GM12873 (cell line): Measurements from ENCODE around the gene ABR.

Source experiments
- TF ChIP-seq, protein P1 (sequence below): IDR thresholded peaks from 2 replicates; pipeline ENCODE4 v1.5.1; 2012; ENCODE audit warnings: low read depth, mild to moderate bottlenecking, moderate library complexity, low read length, control low read depth; ENCODE audit not compliant: insufficient read depth; ENCODE audit errors: missing control alignments

The ABR gene

DNA sequence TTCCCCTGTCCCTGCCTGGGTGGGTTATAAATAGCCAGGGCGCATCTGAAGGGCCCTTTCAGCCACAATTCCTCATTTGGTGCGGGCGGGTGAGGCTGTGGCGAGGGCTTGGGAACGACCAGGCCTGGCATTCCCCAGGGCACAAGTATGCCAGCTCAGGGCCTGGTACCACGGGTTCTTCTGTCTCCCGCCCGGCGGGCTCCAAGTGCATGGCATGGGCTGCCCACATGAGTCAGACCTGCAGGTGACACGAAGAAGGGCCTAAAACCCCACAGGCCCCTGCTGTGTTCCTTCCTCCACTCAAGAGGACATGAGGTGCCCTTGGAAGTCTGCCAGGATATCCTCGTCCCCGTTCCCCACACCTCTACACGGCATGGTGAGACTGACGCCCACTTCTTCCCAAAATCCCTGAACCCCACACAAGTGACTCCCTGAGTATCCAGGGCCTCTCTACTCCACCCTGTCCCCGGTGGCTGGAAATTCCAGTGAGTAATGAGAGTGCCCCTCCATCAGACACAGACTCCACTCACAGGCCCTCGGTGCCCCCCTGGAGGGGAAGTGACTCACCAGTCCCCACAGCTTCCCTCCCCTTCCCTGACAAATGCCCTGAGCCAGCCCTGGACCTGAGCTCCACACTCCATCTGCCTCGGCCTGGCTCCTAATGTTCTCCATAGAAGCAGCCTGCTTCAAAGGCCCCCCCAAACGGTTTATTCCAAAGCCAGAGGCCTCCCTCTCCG is 68.8 kb downstream of the ABR start:
- TF ChIP-seq, protein P1, sequence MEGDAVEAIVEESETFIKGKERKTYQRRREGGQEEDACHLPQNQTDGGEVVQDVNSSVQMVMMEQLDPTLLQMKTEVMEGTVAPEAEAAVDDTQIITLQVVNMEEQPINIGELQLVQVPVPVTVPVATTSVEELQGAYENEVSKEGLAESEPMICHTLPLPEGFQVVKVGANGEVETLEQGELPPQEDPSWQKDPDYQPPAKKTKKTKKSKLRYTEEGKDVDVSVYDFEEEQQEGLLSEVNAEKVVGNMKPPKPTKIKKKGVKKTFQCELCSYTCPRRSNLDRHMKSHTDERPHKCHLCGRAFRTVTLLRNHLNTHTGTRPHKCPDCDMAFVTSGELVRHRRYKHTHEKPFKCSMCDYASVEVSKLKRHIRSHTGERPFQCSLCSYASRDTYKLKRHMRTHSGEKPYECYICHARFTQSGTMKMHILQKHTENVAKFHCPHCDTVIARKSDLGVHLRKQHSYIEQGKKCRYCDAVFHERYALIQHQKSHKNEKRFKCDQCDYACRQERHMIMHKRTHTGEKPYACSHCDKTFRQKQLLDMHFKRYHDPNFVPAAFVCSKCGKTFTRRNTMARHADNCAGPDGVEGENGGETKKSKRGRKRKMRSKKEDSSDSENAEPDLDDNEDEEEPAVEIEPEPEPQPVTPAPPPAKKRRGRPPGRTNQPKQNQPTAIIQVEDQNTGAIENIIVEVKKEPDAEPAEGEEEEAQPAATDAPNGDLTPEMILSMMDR, result no peak

DNA sequence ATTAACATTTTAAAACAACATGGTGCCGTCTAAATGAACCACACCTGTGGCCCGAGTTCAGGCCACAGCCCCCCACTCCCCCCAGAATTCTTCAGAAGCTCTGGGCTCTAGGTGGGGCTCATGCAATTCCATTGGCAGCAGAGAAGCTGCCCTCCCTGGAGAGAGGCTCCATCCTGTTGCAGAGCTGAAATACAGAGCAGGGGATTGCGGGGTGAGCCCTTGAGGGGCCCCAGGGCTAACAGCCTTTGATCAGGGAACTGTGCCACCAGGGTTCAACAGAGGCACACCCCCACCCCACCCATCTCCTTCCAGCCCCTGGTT is 69.3 kb downstream of the ABR start:
- TF ChIP-seq, protein P1, result no peak

DNA sequence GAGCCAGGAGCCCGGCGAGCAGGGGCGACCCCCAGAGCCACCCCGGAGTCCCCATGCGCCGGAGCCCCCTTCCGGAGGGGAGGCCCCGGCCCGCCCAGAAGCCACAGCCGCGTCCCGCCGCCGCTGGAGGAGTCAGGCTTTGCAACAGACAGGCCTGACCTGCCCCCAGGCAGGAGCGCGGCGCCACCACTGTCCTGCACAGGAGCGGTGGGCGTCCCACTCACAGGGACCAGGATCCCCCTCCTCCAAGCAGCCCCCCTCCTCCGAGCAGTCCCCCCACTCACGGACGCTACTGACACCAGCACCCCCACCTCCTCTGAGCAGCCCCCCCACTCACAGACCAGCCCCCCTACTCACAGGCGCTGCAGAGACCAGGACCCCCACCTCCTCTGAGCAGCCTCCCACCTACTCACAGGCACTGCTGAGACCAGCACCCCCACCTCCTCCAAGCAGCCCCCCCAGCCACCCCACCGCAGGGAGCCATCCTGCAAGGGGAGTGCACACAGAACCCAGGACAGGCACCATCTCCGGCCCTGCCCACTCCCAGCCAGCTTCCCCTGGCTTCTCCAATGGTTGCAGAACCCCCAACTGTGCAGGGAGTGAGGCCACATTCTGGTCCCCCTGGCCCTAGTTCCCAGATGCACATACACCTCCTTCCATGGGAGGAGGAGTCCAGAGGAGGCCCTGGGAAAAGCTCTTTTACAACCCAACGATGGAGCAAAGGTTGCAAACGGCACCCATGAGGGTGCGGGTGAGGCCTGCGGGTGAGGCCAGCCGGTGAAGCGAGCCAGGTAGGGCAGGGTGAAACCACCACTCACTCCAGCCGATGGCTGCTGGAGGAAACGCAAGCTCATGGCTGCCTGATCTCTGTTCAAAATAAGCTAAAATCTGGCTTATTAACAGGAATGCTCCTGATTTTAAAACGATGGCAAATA is 69.9 kb downstream of the ABR start:
- TF ChIP-seq, protein P1, result no peak

DNA sequence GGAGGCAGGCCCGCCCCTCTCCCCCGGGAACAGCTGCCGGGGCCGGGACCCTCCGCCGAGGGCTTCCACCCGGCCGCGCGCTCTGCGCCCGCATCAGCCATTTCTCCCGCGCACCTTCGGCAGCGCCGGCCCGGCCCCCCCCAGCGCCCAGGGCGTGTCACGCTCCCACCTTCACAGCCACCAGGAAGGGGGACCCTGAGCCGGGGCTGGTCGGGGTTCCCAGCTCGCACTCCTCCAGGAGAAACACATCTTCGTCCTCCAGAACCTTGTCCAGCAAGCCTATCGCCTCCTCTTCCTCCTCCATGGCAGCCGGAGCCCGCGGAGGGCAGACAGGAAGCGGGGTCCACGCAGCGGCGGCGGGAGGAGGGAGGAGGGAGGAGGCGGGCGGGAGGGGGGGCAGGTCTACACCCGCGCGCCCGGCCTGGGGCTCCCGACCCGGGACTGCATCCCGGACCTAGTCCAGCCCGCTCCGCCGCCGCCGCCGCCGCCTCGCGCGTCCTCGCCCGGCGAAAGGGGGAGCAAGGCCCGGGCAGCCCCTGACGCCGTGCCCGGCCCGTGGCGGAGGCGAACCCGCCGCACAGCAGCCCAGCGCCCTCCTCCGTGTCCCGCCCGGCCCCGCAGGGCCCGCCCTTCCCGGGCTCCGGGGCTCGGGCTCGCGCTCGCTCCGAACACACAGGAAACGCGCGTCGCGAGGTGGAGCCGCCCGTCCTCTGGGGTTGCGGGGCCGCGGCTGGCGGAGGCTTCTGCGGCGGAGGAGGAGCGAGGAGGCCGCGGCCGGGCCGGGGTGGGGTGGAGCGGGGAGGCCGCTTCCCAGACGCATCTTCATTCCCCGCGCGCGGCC is 70.8 kb downstream of the ABR start:
- TF ChIP-seq, protein P1, result no peak

DNA sequence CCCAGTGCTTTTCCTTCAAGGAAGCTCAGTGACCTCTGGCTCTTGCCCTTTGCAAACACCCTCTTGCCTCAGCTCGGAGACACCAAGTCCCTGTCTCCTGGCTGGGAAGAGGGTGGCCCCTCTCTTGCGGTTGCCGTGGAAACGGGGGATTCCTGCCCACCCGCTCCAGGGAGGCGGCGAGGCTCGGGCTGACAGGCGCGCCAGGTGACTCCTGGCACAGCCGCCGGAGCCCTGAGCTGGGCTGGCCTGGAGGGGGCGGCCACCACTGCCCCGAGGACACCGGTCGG is 71.4 kb downstream of the ABR start:
- TF ChIP-seq, protein P1, result no peak

DNA sequence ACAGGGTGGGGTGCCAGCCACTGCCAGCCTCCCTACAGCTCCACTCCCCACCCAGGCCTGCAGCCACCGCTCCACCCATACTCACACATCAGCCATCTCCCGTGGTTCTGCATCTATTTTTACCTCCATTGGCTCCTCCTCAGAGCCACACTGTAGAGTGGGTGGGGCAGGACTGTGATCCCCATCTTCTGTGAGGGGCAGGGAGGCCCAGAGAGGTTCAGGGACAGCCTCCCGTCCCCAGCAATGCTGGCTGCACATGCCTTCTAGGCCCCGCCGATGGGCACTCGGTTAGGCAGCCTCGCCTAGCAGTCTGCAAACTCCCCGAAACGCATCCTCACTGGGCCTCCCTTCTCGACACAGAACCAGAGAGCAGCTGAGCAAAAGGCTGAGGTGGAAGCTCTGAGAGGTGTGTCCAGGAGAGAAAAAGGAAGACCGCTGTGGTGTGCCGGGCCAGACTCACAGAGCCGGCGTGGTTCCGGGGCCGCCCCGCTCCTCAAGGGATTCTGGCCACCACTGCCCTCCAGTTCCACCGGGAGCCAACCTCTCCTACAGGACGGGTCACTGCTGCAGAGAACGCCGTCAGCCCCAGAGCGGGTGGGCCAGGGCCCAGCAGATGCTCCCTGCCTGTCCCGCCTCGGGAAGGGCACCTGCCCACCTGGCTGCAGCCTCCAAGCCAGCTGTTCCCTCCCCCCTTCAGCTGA is 71.9 kb downstream of the ABR start:
- TF ChIP-seq, protein P1, result no peak
